ENCODE results near the gene EIF3I. TPM values are rescaled to one million over a fixed set of nuclear protein-coding genes. Genes with fewer than 3 reads are reported as not detected.

The EIF3I gene
- total RNA-seq, 1 donor from 2014 or later = 184 TPM

DNA sequence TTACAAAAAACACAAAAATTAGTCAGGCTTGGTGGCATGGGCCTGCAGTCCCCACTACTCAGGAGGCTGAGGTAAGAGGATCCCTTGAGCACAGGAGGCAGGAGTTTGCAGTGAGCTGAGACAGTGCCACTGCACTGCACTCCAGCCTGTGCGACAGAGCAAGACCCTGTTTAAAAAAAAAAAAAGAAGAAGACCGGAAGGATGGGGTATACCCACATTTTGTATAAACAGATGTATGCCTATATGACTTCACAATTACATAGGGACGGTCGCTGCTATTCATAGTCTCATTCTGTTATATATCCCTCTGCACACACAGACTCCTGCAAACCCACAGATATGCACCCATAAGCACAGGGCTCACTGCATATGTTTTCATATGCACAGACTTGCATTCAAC lies 41.5 kb downstream of the EIF3I start:
- no peak overlapping the region for H3K9ac ChIP-seq (ENCODE audit: low read length)
- H3K27me3 ChIP-seq (ENCODE audit: insufficient read depth, low read length) = no peaks in the 10 kb centered on the region
- peaks cover 8% of the 10 kb centered on the region for H3K4me1 ChIP-seq (ENCODE audit: insufficient read depth, low read length)
- Mint-ChIP-seq H3K4me1 (ENCODE audit: low read depth, unreplicated experiment) (peaks cover 6% of the 10 kb centered on the region), H3K4me3 (ENCODE audit: unreplicated experiment) (no peak overlapping the region), H3K9me3 (ENCODE audit: unreplicated experiment) (no peaks in the 10 kb centered on the region), H3K27me3 (ENCODE audit: low read depth, unreplicated experiment) (no peaks in the 10 kb centered on the region), H3K27ac (ENCODE audit: unreplicated experiment) (no peak overlapping the region), H3K36me3 (ENCODE audit: low read depth, unreplicated experiment) (no peaks in the 10 kb centered on the region)
- H3K27ac ChIP-seq (ENCODE audit: low read depth, low read length) = no peak overlapping the region
- TF ChIP-seq, protein P1, sequence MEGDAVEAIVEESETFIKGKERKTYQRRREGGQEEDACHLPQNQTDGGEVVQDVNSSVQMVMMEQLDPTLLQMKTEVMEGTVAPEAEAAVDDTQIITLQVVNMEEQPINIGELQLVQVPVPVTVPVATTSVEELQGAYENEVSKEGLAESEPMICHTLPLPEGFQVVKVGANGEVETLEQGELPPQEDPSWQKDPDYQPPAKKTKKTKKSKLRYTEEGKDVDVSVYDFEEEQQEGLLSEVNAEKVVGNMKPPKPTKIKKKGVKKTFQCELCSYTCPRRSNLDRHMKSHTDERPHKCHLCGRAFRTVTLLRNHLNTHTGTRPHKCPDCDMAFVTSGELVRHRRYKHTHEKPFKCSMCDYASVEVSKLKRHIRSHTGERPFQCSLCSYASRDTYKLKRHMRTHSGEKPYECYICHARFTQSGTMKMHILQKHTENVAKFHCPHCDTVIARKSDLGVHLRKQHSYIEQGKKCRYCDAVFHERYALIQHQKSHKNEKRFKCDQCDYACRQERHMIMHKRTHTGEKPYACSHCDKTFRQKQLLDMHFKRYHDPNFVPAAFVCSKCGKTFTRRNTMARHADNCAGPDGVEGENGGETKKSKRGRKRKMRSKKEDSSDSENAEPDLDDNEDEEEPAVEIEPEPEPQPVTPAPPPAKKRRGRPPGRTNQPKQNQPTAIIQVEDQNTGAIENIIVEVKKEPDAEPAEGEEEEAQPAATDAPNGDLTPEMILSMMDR (IDR thresholded peaks at IDR 0.05; ENCODE audit: insufficient read depth, low read depth, low read length) = no peak
- TF ChIP-seq EZH2 (IDR thresholded peaks at IDR 0.05; ENCODE audit: insufficient read depth, low read length) = no peak
- no peaks in the 10 kb centered on the region for H3K79me2 ChIP-seq (ENCODE audit: insufficient read depth, low read length)
- no peaks in the 10 kb centered on the region for H3K36me3 ChIP-seq (ENCODE audit: insufficient read depth, low read length)
- no peaks in the 10 kb centered on the region for H4K20me1 ChIP-seq (ENCODE audit: insufficient read depth, low read length)
- no peak overlapping the region for H3K4me3 ChIP-seq (ENCODE audit: insufficient read depth, low read depth, low read length)
- H3K9me3 ChIP-seq (ENCODE audit: insufficient read depth, low read depth, low read length) = no peaks in the 10 kb centered on the region
- no peak overlapping the region for H2AFZ ChIP-seq (ENCODE audit: low read depth, low read length)
- DNase-seq (ENCODE audit: low read depth) = no peak
- H3K4me2 ChIP-seq (ENCODE audit: low read length) = no peak overlapping the region
- no peak for FAIRE-seq

DNA sequence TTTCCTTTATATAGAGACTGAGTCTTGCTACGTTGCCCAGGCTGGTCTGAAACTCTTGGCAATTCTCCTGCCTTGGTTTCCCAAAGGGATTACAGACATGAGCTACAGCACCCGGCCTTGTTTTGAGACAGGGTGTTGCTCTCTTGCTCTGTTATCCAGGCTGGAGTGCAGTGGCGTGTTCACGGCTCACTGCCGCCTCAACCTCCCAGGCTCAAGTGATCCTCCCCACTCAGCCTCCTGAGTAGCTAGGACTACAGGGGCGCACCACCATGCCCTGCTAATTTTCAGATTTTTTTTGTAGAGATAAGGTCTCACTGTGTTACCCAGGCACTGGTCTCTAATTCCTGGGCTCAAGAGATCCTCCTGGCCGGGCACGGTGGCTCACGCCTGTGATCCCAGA lies 43.6 kb downstream of the EIF3I start:
- peaks cover 8% of the 10 kb centered on the region for H3K4me1 ChIP-seq (ENCODE audit: insufficient read depth, low read length)
- H3K9me3 Mint-ChIP-seq (ENCODE audit: unreplicated experiment) = peaks cover 2% of the 10 kb centered on the region
- H3K4me3 ChIP-seq (ENCODE audit: insufficient read depth, low read depth, low read length) = no peak overlapping the region
- FAIRE-seq (no peak), DNase-seq (ENCODE audit: low read depth) (no peak)
- no peak overlapping the region for H3K4me2 ChIP-seq (ENCODE audit: low read length)
- H3K9me3 ChIP-seq (ENCODE audit: insufficient read depth, low read depth, low read length) = no peaks in the 10 kb centered on the region
- TF ChIP-seq EZH2 (IDR thresholded peaks at IDR 0.05; ENCODE audit: insufficient read depth, low read length) = no peak
- H3K4me3 Mint-ChIP-seq (ENCODE audit: unreplicated experiment) = no peak overlapping the region
- H3K36me3 Mint-ChIP-seq (ENCODE audit: low read depth, unreplicated experiment) = no peaks in the 10 kb centered on the region
- H3K27me3 ChIP-seq (ENCODE audit: insufficient read depth, low read length) = no peaks in the 10 kb centered on the region
- no peaks in the 10 kb centered on the region for H3K79me2 ChIP-seq (ENCODE audit: insufficient read depth, low read length)
- no peaks in the 10 kb centered on the region for H3K36me3 ChIP-seq (ENCODE audit: insufficient read depth, low read length)
- H4K20me1 ChIP-seq (ENCODE audit: insufficient read depth, low read length) = no peaks in the 10 kb centered on the region
- no peak overlapping the region for H3K27ac ChIP-seq (ENCODE audit: low read depth, low read length)
- no peaks in the 10 kb centered on the region for H3K27me3 Mint-ChIP-seq (ENCODE audit: low read depth, unreplicated experiment)
- H2AFZ ChIP-seq (ENCODE audit: low read depth, low read length) = no peak overlapping the region
- H3K4me1 Mint-ChIP-seq (ENCODE audit: low read depth, unreplicated experiment) = peaks cover 6% of the 10 kb centered on the region
- H3K9ac ChIP-seq (ENCODE audit: low read length) = no peak overlapping the region
- no peak overlapping the region for H3K27ac Mint-ChIP-seq (ENCODE audit: unreplicated experiment)

DNA sequence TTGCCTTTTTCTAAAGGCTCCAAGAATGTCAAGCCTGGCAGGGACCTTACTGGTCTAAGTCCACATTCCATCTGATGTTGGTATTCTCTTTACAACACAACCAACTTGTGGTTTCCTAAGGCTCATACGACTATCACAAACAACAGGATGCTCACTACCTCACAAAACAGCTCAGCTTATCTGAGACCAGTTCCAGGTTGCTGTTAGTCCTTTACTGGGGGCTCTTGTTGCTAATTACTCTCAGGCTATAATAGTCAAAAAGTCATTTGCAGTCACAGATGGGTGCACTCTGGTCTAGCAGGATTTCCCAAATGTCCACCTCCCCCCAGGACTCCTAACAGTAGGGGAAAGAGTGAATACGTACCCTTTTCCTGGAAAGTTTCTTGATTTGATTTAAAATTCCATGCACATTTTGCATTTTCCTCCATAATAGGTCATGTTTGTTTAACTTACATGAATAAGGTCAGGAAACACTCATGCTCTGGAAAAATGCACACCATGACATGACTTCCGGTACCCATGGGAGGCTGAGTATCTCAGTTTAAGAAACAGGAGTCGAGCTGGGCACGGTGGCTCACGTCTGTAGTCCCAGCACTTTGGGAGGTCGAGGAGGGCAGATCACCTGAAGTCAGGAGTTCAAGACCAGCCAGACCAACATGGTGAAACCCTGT lies 44.8 kb downstream of the EIF3I start:
- Mint-ChIP-seq H3K9me3 (ENCODE audit: unreplicated experiment) (peaks cover 2% of the 10 kb centered on the region), H3K4me1 (ENCODE audit: low read depth, unreplicated experiment) (peaks cover 6% of the 10 kb centered on the region), H3K27me3 (ENCODE audit: low read depth, unreplicated experiment) (peaks cover 8% of the 10 kb centered on the region), H3K4me3 (ENCODE audit: unreplicated experiment) (no peak overlapping the region), H3K36me3 (ENCODE audit: low read depth, unreplicated experiment) (no peaks in the 10 kb centered on the region), H3K27ac (ENCODE audit: unreplicated experiment) (peak overlapping the region; percentile 50)
- no peak for FAIRE-seq
- peaks cover 8% of the 10 kb centered on the region for H3K4me1 ChIP-seq (ENCODE audit: insufficient read depth, low read length)
- H3K79me2 ChIP-seq (ENCODE audit: insufficient read depth, low read length) = no peaks in the 10 kb centered on the region
- DNase-seq (ENCODE audit: low read depth) = peak; percentile 36
- H2AFZ ChIP-seq (ENCODE audit: low read depth, low read length) = no peak overlapping the region
- no peaks in the 10 kb centered on the region for H3K27me3 ChIP-seq (ENCODE audit: insufficient read depth, low read length)
- peak overlapping the region; percentile 26 for H3K4me2 ChIP-seq (ENCODE audit: low read length)
- no peaks in the 10 kb centered on the region for H3K9me3 ChIP-seq (ENCODE audit: insufficient read depth, low read depth, low read length)
- no peak overlapping the region for H3K27ac ChIP-seq (ENCODE audit: low read depth, low read length)
- no peak overlapping the region for H3K4me3 ChIP-seq (ENCODE audit: insufficient read depth, low read depth, low read length)
- no peaks in the 10 kb centered on the region for H3K36me3 ChIP-seq (ENCODE audit: insufficient read depth, low read length)
- TF ChIP-seq, protein P1 (IDR thresholded peaks at IDR 0.05; ENCODE audit: insufficient read depth, low read depth, low read length) = no peak
- TF ChIP-seq EZH2 (IDR thresholded peaks at IDR 0.05; ENCODE audit: insufficient read depth, low read length) = no peak
- no peaks in the 10 kb centered on the region for H4K20me1 ChIP-seq (ENCODE audit: insufficient read depth, low read length)
- H3K9ac ChIP-seq (ENCODE audit: low read length) = no peak overlapping the region
